ENCODE measurements around the gene MTRF1. TPM values are rescaled to one million over a fixed set of nuclear protein-coding genes. Genes with fewer than 3 reads are reported as not detected.

The MTRF1 gene
- total and polyA plus RNA-seq, 2 of the 4 experiments (the other 2 are of a cell fraction) = 9.7 to 12.4 TPM

- Histone ChIP-seq H3K9me1 (ENCODE audit: insufficient read depth, low read length) (peaks cover 3% of the 10 kb centered on the region; the same call in 1 of the 2 replicates), H3K4me1 (ENCODE audit: control insufficient read depth, insufficient read depth, low read length) (peaks cover 2% of the 10 kb centered on the region), H3K18ac (ENCODE audit: low read depth, low read length) (no peak overlapping the region), H4K91ac (ENCODE audit: insufficient read depth, low read depth, low read length) (no peak overlapping the region), H2AK9ac (replicated peaks; ENCODE audit: low read depth, low read length, poor library complexity) (no peak overlapping the region), H3K27me3 (ENCODE audit: control insufficient read depth, insufficient read depth, low read length) (no peaks in the 10 kb centered on the region), H3K9me3 (ENCODE audit: control insufficient read depth, insufficient read depth, low read length) (no peaks in the 10 kb centered on the region), H2BK120ac (ENCODE audit: low read depth, low read length) (no peak overlapping the region), H3K27ac (ENCODE audit: insufficient read depth, low read length) (no peak overlapping the region), H3K9ac (ENCODE audit: low read depth, low read length) (no peak overlapping the region), H4K5ac (ENCODE audit: low read depth, low read length) (no peak overlapping the region), H2AFZ (replicated peaks; ENCODE audit: low read length, poor library complexity) (no peak overlapping the region), H2AK5ac (ENCODE audit: low read depth, low read length) (no peak overlapping the region), H3K4me3 (ENCODE audit: insufficient read depth, low read depth, low read length) (no peak overlapping the region), H4K8ac (ENCODE audit: low read depth in 2 of 2, low read length in 2 of 2) (no peak overlapping the region), H3K56ac (ENCODE audit: extremely low read depth, insufficient read depth, low read length) (no peak overlapping the region), H3K14ac (replicated peaks; ENCODE audit: low read depth, low read length) (no peak overlapping the region), H3K4me2 (ENCODE audit: low read depth, low read length) (no peak overlapping the region), H2BK5ac (ENCODE audit: low read depth, low read length, poor library complexity, severe bottlenecking) (no peak overlapping the region), H3K23ac (ENCODE audit: low read depth, low read length) (no peak overlapping the region), H2BK20ac (ENCODE audit: low read depth, low read length) (no peak overlapping the region), H3K36me3 (ENCODE audit: control insufficient read depth, insufficient read depth, low read length) (peaks cover 10% of the 10 kb centered on the region), H3K79me1 (ENCODE audit: low read depth in 1 of 2, low read length in 2 of 2) (peaks cover 16 to 18% of the 10 kb centered on the region in 2 experiments), H4K20me1 (ENCODE audit: insufficient read depth, low read length) (no peaks in the 10 kb centered on the region), H3K4ac (ENCODE audit: low read depth, low read length) (no peak overlapping the region), H2BK15ac (ENCODE audit: low read depth, low read length) (no peak overlapping the region)
- BruUV-seq (replicated peaks) = no TSS peak
- TF ChIP-seq MXI1 (IDR thresholded peaks at IDR 0.05; ENCODE audit: borderline replicate concordance, low read depth, low read length) (no peak), POLR2A (IDR thresholded peaks at IDR 0.05; ENCODE audit: low read depth, low read length) (no peak), BHLHE40 (IDR thresholded peaks at IDR 0.05; ENCODE audit: low read depth, low read length) (no peak), RFX5 (IDR thresholded peaks at IDR 0.05; ENCODE audit: low read depth, low read length) (no peak), SMC3 (IDR thresholded peaks at IDR 0.05; ENCODE audit: low read depth, low read length) (no peak), FOS (IDR thresholded peaks at IDR 0.05; ENCODE audit: low read depth, low read length) (no peak), NFE2L2 (IDR thresholded peaks at IDR 0.05; ENCODE audit: low read depth, low read length) (no peak), CTCF (conservative IDR thresholded peaks at IDR 0.05; ENCODE audit: low read depth, low read length) (no peak), RAD21 (IDR thresholded peaks at IDR 0.05; ENCODE audit: low read length) (no peak), MAZ (IDR thresholded peaks at IDR 0.05; ENCODE audit: borderline replicate concordance, low read depth, low read length) (no peak)
- DNase-seq (no peak), ATAC-seq (ENCODE audit: low read depth) (no peak)
- POLR2A ChIA-PET (ENCODE audit: unreplicated experiment) = no interaction called here
- dilution Hi-C loops (cut with HindIII; ENCODE audit: low sequenced_read_pairs, unreplicated experiment) (no loop called here), in situ Hi-C loops (cut with MboI; ENCODE audit: low sequenced_read_pairs) (no loop called here), intact Hi-C loops (cut with micrococcal nuclease) (no loop called here)
- no CpG with 5 or more reads among the region's 6 CpGs for WGBS, 2 experiments (ENCODE audit: extremely low coverage in 2 of 2, insufficient read length in 1 of 2)
- CTCF ChIA-PET = interaction anchor here (0.7 kb wide), 1 partner anchor 17 kb away, joined by 3 read pairs; no protein-coding TSS in a partner anchor
These were observed 3.4 kb downstream of the MTRF1 start for GRCh38 chr13:41259875-41260501.

Data from IMR-90 (cell line).